Fibroblast of pulmonary artery (primary cell): ENCODE measurements around the gene PRKCE.
A peak's percentile ranks its signal among the peaks of the same experiment; 100 is the strongest.

Experiments
- DNase-seq: peaks from one replicate; pipeline ENCODE4 v3.0.0-alpha.2; 2010; ENCODE audit warnings: low read depth
- H3K4me3 ChIP-seq: replicated peaks from 2 replicates; pipeline ENCODE4 v1.5.1; 2011; ENCODE audit warnings: low read depth, mild to moderate bottlenecking, control low read depth, low read length, moderate library complexity
- CTCF ChIP-seq: IDR thresholded peaks from 2 replicates; pipeline ENCODE4 v1.5.1; 2011; ENCODE audit warnings: mild to moderate bottlenecking, control low read depth, low read length, inconsistent platforms; ENCODE audit errors: missing control alignments

Gene PRKCE

GRCh38 chr2:46036929-46037328, 385.5 kb downstream of the PRKCE start:
- no peak overlapping the region for H3K4me3 ChIP-seq
- peak; percentile 38 for DNase-seq
- no peak for TF ChIP-seq CTCF

- no peak for TF ChIP-seq CTCF
- no peak overlapping the region for H3K4me3 ChIP-seq
- DNase-seq, result no peak
Observed at GRCh38 chr2:46039543-46040303, 388.2 kb downstream of the PRKCE start.

GRCh38 chr2:46040563-46041155, 389.2 kb downstream of the PRKCE start:
- no peak for TF ChIP-seq CTCF
- no peak overlapping the region for H3K4me3 ChIP-seq
- no peak for DNase-seq

- H3K4me3 ChIP-seq, result no peak overlapping the region
- no peak for DNase-seq
- TF ChIP-seq CTCF, result no peak
Observed at GRCh38 chr2:46041434-46041833, 390.0 kb downstream of the PRKCE start.

- no peak overlapping the region for H3K4me3 ChIP-seq
- TF ChIP-seq CTCF, result no peak
- no peak for DNase-seq
Observed at GRCh38 chr2:46042207-46042637, 390.7 kb downstream of the PRKCE start.

- no peak for TF ChIP-seq CTCF
- DNase-seq, result no peak
- no peak overlapping the region for H3K4me3 ChIP-seq
Observed at GRCh38 chr2:46042711-46043110, 391.2 kb downstream of the PRKCE start.
